CD4-positive, CD25-positive, alpha-beta regulatory T cell (primary cell): ENCODE data around the gene HOMER3. TPM values are rescaled to one million over a fixed set of nuclear protein-coding genes. Genes with fewer than 3 reads are reported as not detected.
"Not testable (repeated sequence)": the region's sequence is repeated elsewhere in the genome, so short reads cannot be mapped to it uniquely, and the experiment has no call there.

Experiments
- ATAC-seq, 2 donors: fragments of 150-1000 bp; cut with Tn5 transposase; one replicate each; pipeline ENCODE4 v1.10.0; 2021; ENCODE audit warnings: low read depth in 2 of 2, moderate number of reproducible peaks in 2 of 2, moderate library complexity in 1 of 2
- DNase-seq, 3 donors: peaks; one replicate each; pipeline versions ENCODE4 v3.0.0 to v3.0.0-alpha.2; 2012 to 2022; ENCODE audit warnings: mixed read lengths in 1 of 3
- H3K27ac ChIP-seq: one replicate; pipeline ENCODE4 v1.7.0; 2013; ENCODE audit warnings: mild to moderate bottlenecking, low read length; ENCODE audit not compliant: insufficient read depth, poor library complexity, severe bottlenecking
- H3K27me3 ChIP-seq: one replicate; pipeline ENCODE4 v1.7.0; 2013; ENCODE audit warnings: low read length; ENCODE audit not compliant: control insufficient read depth, insufficient read depth
- H3K36me3 ChIP-seq: one replicate; pipeline ENCODE4 v1.7.0; 2013; ENCODE audit warnings: mild to moderate bottlenecking, low read length, moderate library complexity; ENCODE audit not compliant: control insufficient read depth, insufficient read depth
- H3K4me1 ChIP-seq: 2 replicates; pipeline ENCODE4 v1.7.0; 2013; ENCODE audit warnings: mild to moderate bottlenecking, low read length; ENCODE audit not compliant: insufficient read depth, control insufficient read depth, poor library complexity, severe bottlenecking
- H3K4me3 ChIP-seq: one replicate; pipeline ENCODE4 v1.7.0; 2013; ENCODE audit warnings: low read depth, mild to moderate bottlenecking, low read length, moderate library complexity
- H3K9me3 ChIP-seq, 2 experiments: 1 replicate in 1 of 2; 2 replicates in 1 of 2; pipeline ENCODE4 v1.7.0; 2013; ENCODE audit warnings: low read length in 2 of 2, mild to moderate bottlenecking in 1 of 2, moderate library complexity in 1 of 2; ENCODE audit not compliant: control insufficient read depth in 2 of 2
- H3K27ac Mint-ChIP-seq, 3 donors: one replicate each; pipeline ENCODE4 v1.8.0; 2020 to 2022; ENCODE audit warnings: mild to moderate bottlenecking in 3 of 3, mixed read lengths in 3 of 3, moderate library complexity in 2 of 3
- H3K27me3 Mint-ChIP-seq: one replicate; pipeline ENCODE4 v1.8.0; 2022; ENCODE audit warnings: mild to moderate bottlenecking, mixed read lengths
- H3K36me3 Mint-ChIP-seq: one replicate; pipeline ENCODE4 v1.8.0; 2020; ENCODE audit warnings: mixed read lengths
- H3K4me1 Mint-ChIP-seq, 4 donors: one replicate each; pipeline ENCODE4 v1.8.0; 2020 to 2022; ENCODE audit warnings: mixed read lengths in 4 of 4, mild to moderate bottlenecking in 1 of 4
- H3K4me3 Mint-ChIP-seq, 4 donors: one replicate each; pipeline ENCODE4 v1.8.0; 2020 to 2022; ENCODE audit warnings: mild to moderate bottlenecking in 4 of 4, mixed read lengths in 4 of 4, moderate library complexity in 3 of 4
- H3K9me3 Mint-ChIP-seq, 7 donors: one replicate each; pipeline ENCODE4 v1.8.0; 2020 to 2022; ENCODE audit warnings: mixed read lengths in 7 of 7, mild to moderate bottlenecking in 3 of 7, moderate library complexity in 2 of 7
- polyA plus RNA-seq, 4 donors: library from polyadenylated mRNA; unstranded; fragments of 300-500 nt; fragmentation: Illumina TruSeq; gene quantifications; one replicate each; pipeline ENCODE4 v1.2.3, GENCODE V29; 2021
- total RNA-seq: library from RNA; stranded (reverse); gene quantifications from one replicate; pipeline ENCODE4 v1.2.3, GENCODE V29; 2022

Gene HOMER3
- total and polyA plus RNA-seq, 5 donors from 2014 or later, result 2.8 to 3.9 (median 3.5) TPM

DNA sequence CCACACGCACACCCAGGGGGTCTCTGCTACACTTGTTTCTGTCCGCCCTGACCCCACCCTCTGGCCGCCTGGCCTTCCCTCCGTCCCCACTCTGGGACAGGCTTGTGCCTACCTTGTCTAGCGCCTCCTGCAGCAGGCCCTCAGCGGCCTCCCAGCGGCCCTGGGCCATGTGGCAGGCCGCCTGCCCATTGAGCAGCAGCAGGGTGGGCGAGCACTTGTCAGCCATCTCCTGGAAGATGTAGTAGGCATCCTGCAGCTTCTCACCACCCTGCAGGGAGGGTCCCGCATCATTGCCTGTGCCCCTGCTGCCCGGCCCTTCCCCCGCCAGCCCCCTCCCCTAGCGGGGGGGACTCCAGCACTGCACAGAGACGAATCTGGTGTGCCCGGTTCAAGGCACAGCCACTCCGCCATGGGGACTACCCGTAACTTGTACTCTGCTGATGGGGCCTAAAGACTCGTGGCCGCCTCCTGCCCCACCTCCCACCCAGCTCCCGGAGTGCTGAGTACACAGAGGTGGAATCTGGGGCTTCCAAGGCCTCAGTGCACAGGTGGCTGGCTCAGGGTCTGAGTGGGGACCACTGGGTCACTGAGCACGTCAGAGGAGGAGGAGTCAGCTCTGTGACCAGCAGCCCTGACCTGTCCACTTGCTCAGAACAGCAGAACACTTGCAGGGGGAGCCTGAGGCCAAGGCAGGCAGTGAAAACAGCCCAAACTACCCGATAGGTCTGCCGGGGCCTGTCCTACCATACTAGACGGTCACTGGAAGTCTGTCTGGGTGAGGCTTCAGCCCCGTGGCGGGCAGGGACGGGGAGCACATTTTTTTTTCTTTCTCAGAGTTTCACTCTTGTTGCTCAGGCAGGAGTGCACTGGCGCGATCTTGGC, 37.6 kb downstream of the HOMER3 start:
- no peak for ATAC-seq
- H3K4me1 ChIP-seq, result no peaks in the 10 kb centered on the region
- Mint-ChIP-seq H3K4me1 (peaks cover 0 to 3% (median 0%) of the 10 kb centered on the region in 4 donors), H3K36me3 (peaks cover 3% of the 10 kb centered on the region), H3K4me3 (no peak overlapping the region), H3K9me3 (no peaks in the 10 kb centered on the region), H3K27ac (no peak overlapping the region), H3K27me3 (peaks cover 4% of the 10 kb centered on the region)
- peaks cover 48% of the 10 kb centered on the region for H3K36me3 ChIP-seq
- H3K27me3 ChIP-seq, result no peaks in the 10 kb centered on the region
- DNase-seq, result no peak
- no peak overlapping the region for H3K4me3 ChIP-seq
- H3K9me3 ChIP-seq, result no peaks in the 10 kb centered on the region
- no peak overlapping the region for H3K27ac ChIP-seq

DNA sequence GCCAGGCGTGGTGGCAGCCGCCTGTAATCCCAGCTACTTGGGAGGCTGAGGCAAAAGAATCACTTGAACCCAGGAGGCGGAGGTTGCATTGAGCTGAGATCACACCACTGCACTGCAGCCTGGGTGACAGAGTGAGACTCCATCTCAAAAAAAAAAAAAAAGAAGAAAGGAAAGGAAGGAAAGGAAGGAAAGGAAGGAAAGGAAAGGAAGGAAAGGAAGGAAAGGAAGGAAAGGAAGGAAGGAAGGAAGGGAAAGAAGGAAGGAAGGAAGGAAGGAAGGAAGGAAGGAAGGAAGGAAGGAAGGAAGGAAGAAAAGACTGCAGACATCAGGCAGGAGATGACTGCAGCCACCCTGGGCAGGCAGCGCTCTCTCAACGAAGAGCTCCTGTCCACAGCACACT, 38.5 kb downstream of the HOMER3 start:
- not testable (repeated sequence) for H3K27ac Mint-ChIP-seq, DNase-seq, H3K27me3 ChIP-seq, H3K4me1 Mint-ChIP-seq, H3K4me3 ChIP-seq, H3K27me3 Mint-ChIP-seq, H3K27ac ChIP-seq, H3K4me3 Mint-ChIP-seq, H3K36me3 Mint-ChIP-seq, H3K9me3 ChIP-seq, ATAC-seq, H3K4me1 ChIP-seq, H3K9me3 Mint-ChIP-seq
- H3K36me3 ChIP-seq, result peaks cover 44% of the 10 kb centered on the region

- Mint-ChIP-seq H3K4me1 (peaks cover 0 to 15% (median 6%) of the 10 kb centered on the region in 4 donors), H3K27me3 (peaks cover 18% of the 10 kb centered on the region), H3K36me3 (peaks cover 3% of the 10 kb centered on the region), H3K27ac (no peak overlapping the region), H3K9me3 (no peaks in the 10 kb centered on the region), H3K4me3 (no peak overlapping the region)
- no peak overlapping the region for H3K27ac ChIP-seq
- H3K4me1 ChIP-seq, result no peaks in the 10 kb centered on the region
- H3K9me3 ChIP-seq, result no peaks in the 10 kb centered on the region
- H3K36me3 ChIP-seq, result peaks cover 37% of the 10 kb centered on the region
- no peaks in the 10 kb centered on the region for H3K27me3 ChIP-seq
- DNase-seq, result no peak
- H3K4me3 ChIP-seq, result no peak overlapping the region
- no peak for ATAC-seq
Observed at GRCh38 chr19:18901491-18901890, 39.5 kb downstream of the HOMER3 start.

DNA sequence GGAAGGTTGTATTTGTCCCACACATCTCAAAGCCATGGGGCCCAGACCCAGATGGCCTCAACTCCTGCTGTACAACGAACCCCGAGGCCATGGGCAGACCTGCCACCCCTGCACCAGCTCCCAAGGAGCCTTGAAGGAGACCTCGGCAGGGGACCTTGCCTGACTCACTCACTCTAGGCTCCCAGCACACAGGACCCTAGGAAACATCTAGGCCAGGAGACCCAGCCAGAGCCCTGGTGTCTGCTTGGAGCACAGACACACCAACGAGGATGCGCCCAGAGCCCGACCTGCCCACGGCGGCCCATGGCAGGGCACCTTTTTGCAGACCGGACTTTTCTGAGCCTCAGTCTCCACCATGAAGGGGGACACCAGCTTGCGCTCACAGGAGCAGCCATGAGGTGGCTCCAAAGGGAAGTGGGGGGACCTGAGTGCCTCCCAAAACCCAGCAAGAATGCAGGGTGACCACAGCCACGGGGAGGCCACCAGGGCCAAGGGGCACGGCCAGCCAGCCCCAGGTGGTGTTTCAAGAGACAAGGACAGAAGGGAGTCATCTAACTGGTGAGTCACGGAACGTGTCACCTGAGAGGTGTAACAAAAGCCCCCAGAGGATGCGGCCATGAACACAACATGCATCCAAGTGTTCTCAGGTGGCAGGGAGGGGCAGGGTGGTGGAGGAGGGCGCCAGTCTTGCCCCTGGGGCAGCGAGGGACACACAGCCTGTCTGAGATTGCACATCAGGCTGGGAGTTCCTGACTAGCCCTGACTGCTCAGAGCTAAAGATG, 40.1 kb downstream of the HOMER3 start:
- Mint-ChIP-seq H3K4me3 (no peak overlapping the region), H3K27ac (no peak overlapping the region), H3K27me3 (peaks cover 21% of the 10 kb centered on the region), H3K9me3 (no peaks in the 10 kb centered on the region), H3K4me1 (peaks cover 0 to 17% (median 6%) of the 10 kb centered on the region in 4 donors), H3K36me3 (no peaks in the 10 kb centered on the region)
- Histone ChIP-seq H3K27ac (no peak overlapping the region), H3K9me3 (no peaks in the 10 kb centered on the region), H3K36me3 (peaks cover 33% of the 10 kb centered on the region), H3K4me1 (no peaks in the 10 kb centered on the region), H3K4me3 (no peak overlapping the region), H3K27me3 (no peaks in the 10 kb centered on the region)
- DNase-seq, result no peak
- ATAC-seq, result no peak

- no peak overlapping the region for H3K27ac ChIP-seq
- ATAC-seq (no peak), DNase-seq (no peak)
- H3K4me1 Mint-ChIP-seq, result peaks cover 0 to 14% (median 6%) of the 10 kb centered on the region in 4 donors
- no peaks in the 10 kb centered on the region for H3K27me3 ChIP-seq
- H3K9me3 Mint-ChIP-seq, result no peaks in the 10 kb centered on the region
- H3K4me3 Mint-ChIP-seq, result no peak overlapping the region
- H3K27ac Mint-ChIP-seq, result no peak overlapping the region
- no peak overlapping the region for H3K4me3 ChIP-seq
- H3K36me3 ChIP-seq, result peaks cover 28% of the 10 kb centered on the region
- peaks cover 25% of the 10 kb centered on the region for H3K27me3 Mint-ChIP-seq
- H3K4me1 ChIP-seq, result no peaks in the 10 kb centered on the region
- H3K36me3 Mint-ChIP-seq, result no peaks in the 10 kb centered on the region
- H3K9me3 ChIP-seq, result no peaks in the 10 kb centered on the region
Observed at GRCh38 chr19:18899624-18900560, 41.1 kb downstream of the HOMER3 start.

- Histone ChIP-seq H3K27ac (no peak overlapping the region), H3K9me3 (no peaks in the 10 kb centered on the region), H3K4me3 (no peak overlapping the region), H3K27me3 (no peaks in the 10 kb centered on the region), H3K36me3 (peaks cover 26% of the 10 kb centered on the region), H3K4me1 (no peaks in the 10 kb centered on the region)
- H3K9me3 Mint-ChIP-seq, result no peaks in the 10 kb centered on the region
- no peaks in the 10 kb centered on the region for H3K36me3 Mint-ChIP-seq
- DNase-seq (no peak), ATAC-seq (no peak)
- H3K4me3 Mint-ChIP-seq, result no peak overlapping the region
- peaks cover 28% of the 10 kb centered on the region for H3K27me3 Mint-ChIP-seq
- no peak overlapping the region for H3K27ac Mint-ChIP-seq
- peaks cover 0 to 14% (median 6%) of the 10 kb centered on the region in 4 donors for H3K4me1 Mint-ChIP-seq
Observed at GRCh38 chr19:18898607-18899408, 42.2 kb downstream of the HOMER3 start.
